ENCODE measurements around the gene SAP30BP. TPM values are rescaled to one million over a fixed set of nuclear protein-coding genes. Genes with fewer than 3 reads are reported as not detected.

SAP30BP gene
- total RNA-seq, 1 experiment from 2014 or later, result 149 TPM

- no peak for ATAC-seq
- no peak overlapping the region for H3K4me3 ChIP-seq (replicated peaks in 1 of 2; ENCODE audit: low read depth in 1 of 2, low read length in 2 of 2)
- H2AFZ ChIP-seq (ENCODE audit: low read depth, low read length, poor library complexity, severe bottlenecking), result no peak overlapping the region
- no peak for DNase-seq (ENCODE audit: low read depth, low spot score)
- peaks cover 51 to 84% of the 10 kb centered on the region in 2 experiments for H3K36me3 ChIP-seq (ENCODE audit: control insufficient read depth in 1 of 2, insufficient read depth in 2 of 2, low read length in 2 of 2)
- no peaks in the 10 kb centered on the region; a peak in 1 of 4 replicates for H3K4me1 ChIP-seq (ENCODE audit: control insufficient read depth in 1 of 2, insufficient read depth in 2 of 2, low read length in 2 of 2)
- intact Hi-C loops (cut with micrococcal nuclease), result no loop called here
- ChIA-PET RAD21 (ENCODE audit: low non-redundant PET in 1 of 2, low total read pairs in 2 of 2, uncharacterized antibody in 2 of 2, unreplicated experiment in 2 of 2) (no interaction called here), POLR2A (interaction anchor here (1.9 kb wide), 1 partner anchor 16 kb away, joined by 5 read pairs; the partner anchor contains the start of gene ITGB4), CTCF (no interaction called here)
- H3K79me2 ChIP-seq (ENCODE audit: insufficient read depth, low read length), result peaks cover 3% of the 10 kb centered on the region; the same call in 1 of the 2 replicates
- no peak overlapping the region for H3K27ac ChIP-seq (ENCODE audit: low read depth, low read length)
- no peak overlapping the region for H3K4me2 ChIP-seq (ENCODE audit: low read length)
- H3K9ac ChIP-seq (ENCODE audit: low read length), result no peak overlapping the region
- no peaks in the 10 kb centered on the region for H3K27me3 ChIP-seq (ENCODE audit: insufficient read depth, low read length)
- TF ChIP-seq ZNF274 (IDR thresholded peaks at IDR 0.05; ENCODE audit: low read depth, low read length), result no peak
- peak; percentile 32; the same call in 1 of the 2 replicates for TF ChIP-seq POLR2AphosphoS5 (IDR thresholded peaks at IDR 0.05; ENCODE audit: low read depth, low read length)
- H3K9me2 ChIP-seq (ENCODE audit: insufficient read depth), result no peaks in the 10 kb centered on the region
- BruUV-seq (replicated peaks), result no TSS peak
- H4K20me1 ChIP-seq (ENCODE audit: insufficient read depth), result no peaks in the 10 kb centered on the region
- H3K9me3 ChIP-seq (ENCODE audit: control insufficient read depth in 1 of 2, insufficient read depth in 1 of 2, low read depth in 1 of 2, low read length in 2 of 2), result no peaks in the 10 kb centered on the region
These were observed 69.2 kb downstream of the SAP30BP start for GRCh38 chr17:75736173-75736835.

GRCh38 chr17:75737133-75737962 is 70.2 kb downstream of the SAP30BP start:
- no TSS peak for BruUV-seq (replicated peaks)
- ATAC-seq (no peak; the same call in 1 of the 2 replicates), DNase-seq (ENCODE audit: low read depth, low spot score) (no peak)
- Histone ChIP-seq H4K20me1 (ENCODE audit: insufficient read depth) (no peaks in the 10 kb centered on the region), H3K4me1 (ENCODE audit: control insufficient read depth in 1 of 2, insufficient read depth in 2 of 2, low read length in 2 of 2) (no peaks in the 10 kb centered on the region), H3K9me2 (ENCODE audit: insufficient read depth) (no peaks in the 10 kb centered on the region), H3K4me2 (ENCODE audit: low read length) (no peak overlapping the region), H3K9ac (ENCODE audit: low read length) (no peak overlapping the region), H2AFZ (ENCODE audit: low read depth, low read length, poor library complexity, severe bottlenecking) (no peak overlapping the region), H3K4me3 (replicated peaks in 1 of 2; ENCODE audit: low read depth in 1 of 2, low read length in 2 of 2) (no peak overlapping the region), H3K27ac (ENCODE audit: low read depth, low read length) (no peak overlapping the region), H3K36me3 (ENCODE audit: control insufficient read depth in 1 of 2, insufficient read depth in 2 of 2, low read length in 2 of 2) (peaks cover 43 to 80% of the 10 kb centered on the region in 2 experiments), H3K9me3 (ENCODE audit: control insufficient read depth in 1 of 2, insufficient read depth in 1 of 2, low read depth in 1 of 2, low read length in 2 of 2) (no peaks in the 10 kb centered on the region), H3K79me2 (ENCODE audit: insufficient read depth, low read length) (peaks cover 2% of the 10 kb centered on the region; the same call in 1 of the 2 replicates), H3K27me3 (ENCODE audit: insufficient read depth, low read length) (no peaks in the 10 kb centered on the region)
- ChIA-PET RAD21 (ENCODE audit: low non-redundant PET in 1 of 2, low total read pairs in 2 of 2, uncharacterized antibody in 2 of 2, unreplicated experiment in 2 of 2) (interaction anchor here (0.5 to 1.8 kb wide), 2 partner anchors 9 to 11 kb away, joined by 6 to 8 read pairs; no protein-coding TSS in a partner anchor), CTCF (interaction anchor here (0.9 to 1.8 kb wide), 2 partner anchors 10 to 62 kb away, joined by 4 to 6 read pairs; no protein-coding TSS in a partner anchor), POLR2A (interaction anchor here (1.6 to 1.9 kb wide), 3 partner anchors 8 to 54 kb away, joined by 4 to 5 read pairs (median 5); partner anchors contain the start of gene ITGB4)
- intact Hi-C loops (cut with micrococcal nuclease), result no loop called here
- no peak for TF ChIP-seq ATF3 (IDR thresholded peaks at IDR 0.05)
- TF ChIP-seq RAD21 (IDR thresholded peaks at IDR 0.05; ENCODE audit: low read depth), result no peak
- TF ChIP-seq EZH2 (IDR thresholded peaks at IDR 0.05), result no peak
- TF ChIP-seq, protein P1, sequence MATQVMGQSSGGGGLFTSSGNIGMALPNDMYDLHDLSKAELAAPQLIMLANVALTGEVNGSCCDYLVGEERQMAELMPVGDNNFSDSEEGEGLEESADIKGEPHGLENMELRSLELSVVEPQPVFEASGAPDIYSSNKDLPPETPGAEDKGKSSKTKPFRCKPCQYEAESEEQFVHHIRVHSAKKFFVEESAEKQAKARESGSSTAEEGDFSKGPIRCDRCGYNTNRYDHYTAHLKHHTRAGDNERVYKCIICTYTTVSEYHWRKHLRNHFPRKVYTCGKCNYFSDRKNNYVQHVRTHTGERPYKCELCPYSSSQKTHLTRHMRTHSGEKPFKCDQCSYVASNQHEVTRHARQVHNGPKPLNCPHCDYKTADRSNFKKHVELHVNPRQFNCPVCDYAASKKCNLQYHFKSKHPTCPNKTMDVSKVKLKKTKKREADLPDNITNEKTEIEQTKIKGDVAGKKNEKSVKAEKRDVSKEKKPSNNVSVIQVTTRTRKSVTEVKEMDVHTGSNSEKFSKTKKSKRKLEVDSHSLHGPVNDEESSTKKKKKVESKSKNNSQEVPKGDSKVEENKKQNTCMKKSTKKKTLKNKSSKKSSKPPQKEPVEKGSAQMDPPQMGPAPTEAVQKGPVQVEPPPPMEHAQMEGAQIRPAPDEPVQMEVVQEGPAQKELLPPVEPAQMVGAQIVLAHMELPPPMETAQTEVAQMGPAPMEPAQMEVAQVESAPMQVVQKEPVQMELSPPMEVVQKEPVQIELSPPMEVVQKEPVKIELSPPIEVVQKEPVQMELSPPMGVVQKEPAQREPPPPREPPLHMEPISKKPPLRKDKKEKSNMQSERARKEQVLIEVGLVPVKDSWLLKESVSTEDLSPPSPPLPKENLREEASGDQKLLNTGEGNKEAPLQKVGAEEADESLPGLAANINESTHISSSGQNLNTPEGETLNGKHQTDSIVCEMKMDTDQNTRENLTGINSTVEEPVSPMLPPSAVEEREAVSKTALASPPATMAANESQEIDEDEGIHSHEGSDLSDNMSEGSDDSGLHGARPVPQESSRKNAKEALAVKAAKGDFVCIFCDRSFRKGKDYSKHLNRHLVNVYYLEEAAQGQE (IDR thresholded peaks at IDR 0.05; ENCODE audit: low read depth), result no peak
- TF ChIP-seq JUND (IDR thresholded peaks at IDR 0.05), result no peak
- TF ChIP-seq CBX3 (IDR thresholded peaks at IDR 0.05; ENCODE audit: low read depth), result no peak
- TF ChIP-seq, protein P2, sequence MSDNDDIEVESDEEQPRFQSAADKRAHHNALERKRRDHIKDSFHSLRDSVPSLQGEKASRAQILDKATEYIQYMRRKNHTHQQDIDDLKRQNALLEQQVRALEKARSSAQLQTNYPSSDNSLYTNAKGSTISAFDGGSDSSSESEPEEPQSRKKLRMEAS (IDR thresholded peaks at IDR 0.05), result no peak
- no peak for TF ChIP-seq TCF7L2 (IDR thresholded peaks at IDR 0.05; ENCODE audit: borderline replicate concordance, extremely low read depth, insufficient read depth, insufficient read length)
- TF ChIP-seq CEBPB (IDR thresholded peaks at IDR 0.05; ENCODE audit: low read depth), result no peak
- TF ChIP-seq POLR2A (IDR thresholded peaks at IDR 0.05; ENCODE audit: borderline replicate concordance, extremely low read depth, insufficient read depth, insufficient read length), result no peak
- TF ChIP-seq SIN3A (IDR thresholded peaks at IDR 0.05; ENCODE audit: low read depth), result no peak
